ENCODE results near the gene NAV3. TPM values are rescaled to one million over a fixed set of nuclear protein-coding genes. Genes with fewer than 3 reads are reported as not detected.

Gene NAV3
- polyA plus RNA-seq, 3 donors, result 0.11 TPM; not detected in 2

DNA sequence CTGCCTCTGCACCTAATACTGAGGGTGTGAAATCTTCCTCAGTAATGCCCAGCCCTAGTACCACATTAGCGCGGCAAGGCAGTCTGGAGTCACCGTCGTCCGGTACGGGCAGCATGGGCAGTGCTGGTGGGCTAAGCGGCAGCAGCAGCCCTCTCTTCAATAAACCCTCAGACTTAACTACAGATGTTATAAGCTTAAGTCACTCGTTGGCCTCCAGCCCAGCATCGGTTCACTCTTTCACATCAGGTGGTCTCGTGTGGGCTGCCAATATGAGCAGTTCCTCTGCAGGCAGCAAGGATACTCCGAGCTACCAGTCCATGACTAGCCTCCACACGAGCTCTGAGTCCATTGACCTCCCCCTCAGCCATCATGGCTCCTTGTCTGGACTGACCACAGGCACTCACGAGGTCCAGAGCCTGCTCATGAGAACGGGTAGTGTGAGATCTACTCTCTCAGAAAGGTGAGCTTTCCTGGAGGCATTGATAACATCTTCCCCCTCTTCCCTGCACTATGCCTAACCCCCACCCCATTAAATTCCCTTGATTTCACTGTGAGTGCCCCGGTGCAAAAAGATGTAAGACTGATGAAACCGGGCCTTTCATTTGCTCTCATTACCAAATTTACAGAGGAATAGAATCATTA lies 291.4 kb downstream of the NAV3 start:
- intact Hi-C loops (cut with micrococcal nuclease), result no loop called here

DNA sequence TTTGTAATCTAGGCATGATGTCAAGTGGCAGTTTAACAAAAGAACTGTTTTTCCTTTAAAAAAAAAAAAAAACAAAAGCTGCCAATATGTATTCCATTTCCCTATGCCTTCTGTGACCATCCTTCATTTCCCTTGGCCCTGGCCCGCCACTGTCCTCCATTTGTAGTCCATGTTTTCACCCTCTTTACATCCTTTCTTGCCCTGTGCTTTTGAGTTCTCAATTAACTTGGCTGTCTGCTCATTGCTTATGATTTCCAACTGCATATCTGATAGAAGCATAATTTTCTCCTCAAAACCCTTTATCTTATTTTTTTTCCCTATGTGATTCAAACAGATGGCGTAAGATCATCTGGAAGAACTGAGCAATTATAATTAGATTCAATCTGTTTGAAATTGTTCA lies 297.5 kb downstream of the NAV3 start:
- no peak overlapping the region for H2AFZ ChIP-seq (ENCODE audit: insufficient read depth, low read depth, low read length, poor library complexity, severe bottlenecking)
- H3K4me1 Mint-ChIP-seq, result no peaks in the 10 kb centered on the region

More for the DNA sequence above, 291.4 kb downstream of the NAV3 start:
- H3K9me3 Mint-ChIP-seq, result no peaks in the 10 kb centered on the region
- no peaks in the 10 kb centered on the region for H3K79me2 ChIP-seq (ENCODE audit: insufficient read depth, low read length)
- H3K4me2 ChIP-seq (replicated peaks; ENCODE audit: extremely low read depth, low read length, poor library complexity, severe bottlenecking), result no peak overlapping the region
- no peaks in the 10 kb centered on the region for H3K27me3 ChIP-seq (ENCODE audit: control insufficient read depth in 2 of 2, insufficient read depth in 2 of 2, low read length in 2 of 2)
- H3K4me3 ChIP-seq (replicated peaks in 1 of 3; ENCODE audit: low read depth in 2 of 3, low read length in 3 of 3), result no peak overlapping the region
- no peaks in the 10 kb centered on the region for H3K36me3 Mint-ChIP-seq
- H3K27ac Mint-ChIP-seq, result no peak overlapping the region
- WGBS (ENCODE audit: insufficient coverage), result 100% methylated on average over 6 of the region's 16 CpGs
- no peaks in the 10 kb centered on the region for H3K36me3 ChIP-seq (replicated peaks in 1 of 2; ENCODE audit: control insufficient read depth in 1 of 2, insufficient read depth in 2 of 2, low read length in 2 of 2)
- H3K4me3 Mint-ChIP-seq, result no peak overlapping the region
- no peak for DNase-seq
- peaks cover 5% of the 10 kb centered on the region for H3K4me1 Mint-ChIP-seq
- H2AFZ ChIP-seq (ENCODE audit: insufficient read depth, low read depth, low read length, poor library complexity, severe bottlenecking), result no peak overlapping the region
- H3K27me3 Mint-ChIP-seq (ENCODE audit: low read depth in 3 of 3), result peaks cover 0 to 1% (median 0%) of the 10 kb centered on the region in 3 donors
- no peak overlapping the region for H3K27ac ChIP-seq (ENCODE audit: low read depth in 1 of 2, low read length in 2 of 2)
- no peaks in the 10 kb centered on the region for H3K4me1 ChIP-seq (ENCODE audit: control insufficient read depth in 1 of 2, insufficient read depth in 2 of 2, low read length in 2 of 2)
- TF ChIP-seq, protein P1, sequence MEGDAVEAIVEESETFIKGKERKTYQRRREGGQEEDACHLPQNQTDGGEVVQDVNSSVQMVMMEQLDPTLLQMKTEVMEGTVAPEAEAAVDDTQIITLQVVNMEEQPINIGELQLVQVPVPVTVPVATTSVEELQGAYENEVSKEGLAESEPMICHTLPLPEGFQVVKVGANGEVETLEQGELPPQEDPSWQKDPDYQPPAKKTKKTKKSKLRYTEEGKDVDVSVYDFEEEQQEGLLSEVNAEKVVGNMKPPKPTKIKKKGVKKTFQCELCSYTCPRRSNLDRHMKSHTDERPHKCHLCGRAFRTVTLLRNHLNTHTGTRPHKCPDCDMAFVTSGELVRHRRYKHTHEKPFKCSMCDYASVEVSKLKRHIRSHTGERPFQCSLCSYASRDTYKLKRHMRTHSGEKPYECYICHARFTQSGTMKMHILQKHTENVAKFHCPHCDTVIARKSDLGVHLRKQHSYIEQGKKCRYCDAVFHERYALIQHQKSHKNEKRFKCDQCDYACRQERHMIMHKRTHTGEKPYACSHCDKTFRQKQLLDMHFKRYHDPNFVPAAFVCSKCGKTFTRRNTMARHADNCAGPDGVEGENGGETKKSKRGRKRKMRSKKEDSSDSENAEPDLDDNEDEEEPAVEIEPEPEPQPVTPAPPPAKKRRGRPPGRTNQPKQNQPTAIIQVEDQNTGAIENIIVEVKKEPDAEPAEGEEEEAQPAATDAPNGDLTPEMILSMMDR (IDR thresholded peaks at IDR 0.05), result no peak
- no peaks in the 10 kb centered on the region for H4K20me1 ChIP-seq (ENCODE audit: insufficient read depth, low read length)
- no peak overlapping the region for H3K9ac ChIP-seq (ENCODE audit: insufficient read depth, low read length, poor library complexity, severe bottlenecking)
- H3K9me3 ChIP-seq (replicated peaks in 1 of 2; ENCODE audit: control insufficient read depth in 1 of 2, insufficient read depth in 1 of 2, low read length in 2 of 2), result no peaks in the 10 kb centered on the region

More for the DNA sequence above, 297.5 kb downstream of the NAV3 start:
- Mint-ChIP-seq H3K4me3 (no peak overlapping the region), H3K36me3 (no peaks in the 10 kb centered on the region), H3K27ac (no peak overlapping the region), H3K27me3 (ENCODE audit: low read depth in 3 of 3) (peaks cover 2 to 4% (median 2%) of the 10 kb centered on the region in 3 donors), H3K9me3 (no peaks in the 10 kb centered on the region)
- Histone ChIP-seq H4K20me1 (ENCODE audit: insufficient read depth, low read length) (no peaks in the 10 kb centered on the region), H3K4me2 (replicated peaks; ENCODE audit: extremely low read depth, low read length, poor library complexity, severe bottlenecking) (no peak overlapping the region), H3K4me1 (ENCODE audit: control insufficient read depth in 1 of 2, insufficient read depth in 2 of 2, low read length in 2 of 2) (no peaks in the 10 kb centered on the region), H3K4me3 (replicated peaks in 1 of 3; ENCODE audit: low read depth in 2 of 3, low read length in 3 of 3) (no peak overlapping the region), H3K79me2 (ENCODE audit: insufficient read depth, low read length) (no peaks in the 10 kb centered on the region), H3K27ac (ENCODE audit: low read depth in 1 of 2, low read length in 2 of 2) (no peak overlapping the region), H3K36me3 (replicated peaks in 1 of 2; ENCODE audit: control insufficient read depth in 1 of 2, insufficient read depth in 2 of 2, low read length in 2 of 2) (no peaks in the 10 kb centered on the region), H3K27me3 (ENCODE audit: control insufficient read depth in 2 of 2, insufficient read depth in 2 of 2, low read length in 2 of 2) (no peaks in the 10 kb centered on the region), H3K9ac (ENCODE audit: insufficient read depth, low read length, poor library complexity, severe bottlenecking) (no peak overlapping the region), H3K9me3 (replicated peaks in 1 of 2; ENCODE audit: control insufficient read depth in 1 of 2, insufficient read depth in 1 of 2, low read length in 2 of 2) (no peaks in the 10 kb centered on the region)
- no peak for DNase-seq
- TF ChIP-seq, protein P1 (IDR thresholded peaks at IDR 0.05), result no peak
- whole genome bisulfite sequencing (ENCODE audit: insufficient coverage), result 40% methylated on average over 1 of the region's 2 CpGs
- intact Hi-C loops (cut with micrococcal nuclease), result no loop called here

All from CD14-positive monocyte (primary cell).